NOMO-1 treated with dmso at 0.1 percent for 144 hours (cell line): ENCODE measurements around the gene CCIN.
"Not testable (repeated sequence)": the region's sequence is repeated elsewhere in the genome, so short reads cannot be mapped to it uniquely, and the experiment has no call there.

Source experiments
- DNase-seq: peaks from one replicate; lab custom pipeline; 2025; ENCODE audit not compliant: unreplicated experiment; lab: John Stamatoyannopoulos, UW

Gene CCIN

DNA sequence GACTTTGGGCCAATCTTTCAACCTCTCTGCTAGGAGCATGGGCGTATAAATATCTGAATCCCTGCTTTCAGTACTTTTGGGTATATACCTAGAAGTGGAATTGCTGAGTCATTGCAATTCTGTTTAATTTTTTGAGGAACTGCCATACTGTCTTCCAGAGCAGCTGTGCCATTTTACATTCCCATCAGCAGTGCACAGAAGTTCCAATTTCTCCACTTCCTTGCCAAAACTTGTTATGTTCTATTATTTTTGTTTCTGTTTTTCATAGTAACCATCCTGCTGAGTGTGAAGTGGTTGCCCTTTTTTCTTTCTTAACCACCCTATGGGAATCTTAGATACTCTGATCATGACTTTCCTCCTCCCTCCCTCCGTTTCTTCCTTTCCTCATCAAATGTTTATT lies 11.1 kb upstream of the CCIN start:
- DNase-seq: peak; percentile 12

DNA sequence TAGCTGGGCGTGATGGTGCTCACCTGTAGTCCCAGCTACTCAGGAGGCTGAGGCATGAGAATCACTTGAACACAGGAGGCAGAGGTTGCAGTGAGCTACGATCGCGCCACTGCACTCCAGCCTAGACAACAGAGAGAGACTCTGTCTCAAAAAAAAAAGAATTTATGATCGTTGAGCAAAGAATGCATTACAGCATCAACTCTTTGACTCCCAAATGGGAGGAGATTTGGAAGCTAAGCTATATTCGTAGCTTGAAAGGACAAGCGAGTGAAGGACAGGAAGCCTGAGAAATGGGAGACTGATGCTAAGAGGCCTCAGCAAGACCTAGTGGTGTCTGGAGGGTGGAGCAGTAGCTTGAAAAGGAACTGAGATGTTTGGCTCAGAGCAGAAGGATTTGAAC lies 10.3 kb upstream of the CCIN start:
- no peak for DNase-seq

DNA sequence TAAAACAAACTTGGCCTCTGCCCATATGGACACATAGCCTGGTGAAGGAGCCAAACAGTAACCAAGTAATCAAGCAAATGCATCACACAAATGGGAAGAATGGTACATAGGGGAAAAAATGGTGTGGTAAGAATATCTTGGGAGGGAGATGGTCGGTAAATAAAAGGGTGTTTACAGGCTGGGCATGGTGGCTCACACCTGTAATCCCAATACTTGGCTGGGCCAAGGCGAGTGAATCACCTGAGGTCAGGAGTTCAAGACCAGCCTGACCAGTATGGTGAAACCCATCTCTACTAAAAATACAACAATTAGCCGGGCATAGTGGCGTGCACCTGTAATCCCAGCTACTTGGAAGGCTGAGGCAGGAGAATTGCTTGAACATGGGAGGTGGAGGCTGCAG lies 9.7 kb upstream of the CCIN start:
- not testable (repeated sequence) for DNase-seq

DNA sequence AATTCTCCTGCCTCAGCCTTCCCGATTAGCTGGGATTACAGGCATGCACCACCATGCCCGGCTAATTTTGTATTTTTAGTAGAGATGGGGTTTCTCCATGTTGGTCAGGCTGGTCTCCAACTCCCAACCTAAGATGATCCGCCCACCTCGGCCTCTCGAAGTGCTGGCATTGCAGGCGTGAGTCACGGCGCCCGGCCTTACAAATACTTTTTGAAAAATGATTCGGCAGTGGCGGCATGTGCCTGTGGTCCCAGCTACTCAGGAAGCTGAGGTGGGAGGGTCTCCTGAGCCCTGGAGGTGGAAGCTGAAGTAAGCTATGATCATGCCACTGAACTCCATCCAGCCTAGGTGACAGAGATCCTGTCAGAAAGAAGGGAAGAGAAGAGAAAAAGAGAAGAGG lies 9.1 kb upstream of the CCIN start:
- DNase-seq: not testable (repeated sequence)

DNA sequence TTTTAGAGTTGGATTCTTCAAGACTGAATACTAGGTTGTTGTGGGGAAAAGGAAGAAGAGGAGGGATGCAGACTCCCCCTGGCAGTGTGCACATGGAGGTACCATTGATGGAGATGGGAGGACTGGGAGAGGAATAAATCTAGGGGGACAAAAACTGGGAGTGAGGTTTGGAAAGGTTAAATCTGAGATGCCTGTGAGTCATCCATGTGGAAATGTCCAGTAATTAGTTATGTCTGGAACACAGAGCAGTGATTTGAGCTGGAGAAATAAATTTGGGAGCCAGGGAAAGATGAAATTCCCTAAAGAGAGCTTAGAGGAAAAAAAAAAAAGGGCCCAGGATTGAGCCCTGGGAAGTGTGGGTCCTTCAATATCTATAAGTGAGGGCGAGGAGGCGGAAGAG lies 8.0 kb upstream of the CCIN start:
- DNase-seq: no peak

DNA sequence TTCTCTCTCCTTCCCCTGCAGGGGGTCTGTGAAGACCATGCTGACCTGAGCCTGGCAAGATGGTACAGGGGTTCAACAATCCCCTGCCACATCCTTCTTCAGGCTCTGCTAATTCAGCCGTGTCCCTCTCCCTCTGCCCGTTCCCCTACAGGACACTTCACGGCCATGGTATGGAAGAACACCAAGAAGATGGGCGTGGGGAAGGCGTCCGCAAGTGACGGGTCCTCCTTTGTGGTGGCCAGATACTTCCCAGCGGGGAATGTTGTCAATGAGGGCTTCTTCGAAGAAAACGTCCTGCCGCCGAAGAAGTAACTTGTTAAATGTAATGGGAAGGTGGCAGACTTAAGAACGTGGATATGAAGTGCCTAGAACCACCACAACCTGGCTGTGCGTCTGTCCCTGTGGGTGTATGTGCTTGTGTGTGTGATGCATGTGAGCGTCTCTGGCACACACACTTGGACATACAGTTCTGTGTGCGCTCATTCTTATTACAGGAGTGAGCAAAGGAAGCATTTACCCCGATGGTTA lies 6.9 kb upstream of the CCIN start:
- DNase-seq: no peak

DNA sequence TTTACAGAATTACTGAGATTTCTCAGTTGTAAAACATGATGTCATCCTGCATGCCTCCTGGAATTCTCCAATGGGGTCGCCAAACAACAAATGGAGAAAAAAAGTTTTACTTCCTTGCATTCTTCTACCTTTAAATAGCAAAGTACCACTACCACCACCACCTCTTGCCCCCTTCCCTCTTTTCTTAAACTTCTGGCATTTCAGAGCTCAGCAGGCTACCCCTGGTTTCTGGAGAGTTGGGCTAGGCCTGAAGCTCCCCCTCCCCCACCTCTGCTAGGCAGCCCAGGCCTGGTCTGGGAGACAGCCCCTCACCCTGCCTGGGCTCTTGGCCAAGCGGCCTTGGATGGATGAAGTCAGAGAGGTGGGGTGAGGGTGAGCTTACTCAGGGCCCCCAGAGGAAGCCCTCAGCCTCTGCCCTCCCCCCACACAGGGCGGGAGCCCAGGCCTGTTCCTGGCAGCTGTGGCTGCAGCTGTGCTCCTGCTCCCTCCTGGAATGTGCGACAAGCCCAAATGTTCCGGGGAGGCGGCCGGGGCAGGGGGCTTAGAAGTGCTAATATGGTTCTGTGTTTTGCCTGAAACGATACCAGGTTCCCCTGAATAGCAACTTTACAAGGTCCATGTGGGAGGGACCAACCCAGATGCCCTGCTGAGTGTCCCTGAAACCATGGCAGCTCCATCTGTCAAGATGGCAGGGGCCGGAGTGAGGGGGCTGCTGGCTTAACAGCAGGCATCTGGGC lies 6.0 kb upstream of the CCIN start:
- DNase-seq: no peak

DNA sequence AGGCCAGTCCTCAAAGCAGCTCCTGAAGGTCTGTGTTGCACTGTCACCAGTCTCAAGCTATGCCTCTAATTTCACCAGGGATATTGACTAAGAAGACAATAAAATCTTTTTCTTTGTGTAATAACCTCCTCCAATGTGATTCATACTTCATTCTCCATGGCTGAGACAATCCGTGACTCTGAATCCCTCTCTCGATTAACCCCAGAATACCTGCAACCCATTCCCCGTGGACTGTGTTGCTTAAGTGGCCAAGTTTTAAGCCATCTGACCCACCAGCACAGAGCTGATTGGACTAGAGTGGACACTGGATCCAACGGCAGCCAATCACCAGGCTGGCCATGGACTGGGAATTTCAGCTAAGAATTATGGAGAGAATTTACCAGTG lies 5.4 kb upstream of the CCIN start:
- no peak for DNase-seq

DNA sequence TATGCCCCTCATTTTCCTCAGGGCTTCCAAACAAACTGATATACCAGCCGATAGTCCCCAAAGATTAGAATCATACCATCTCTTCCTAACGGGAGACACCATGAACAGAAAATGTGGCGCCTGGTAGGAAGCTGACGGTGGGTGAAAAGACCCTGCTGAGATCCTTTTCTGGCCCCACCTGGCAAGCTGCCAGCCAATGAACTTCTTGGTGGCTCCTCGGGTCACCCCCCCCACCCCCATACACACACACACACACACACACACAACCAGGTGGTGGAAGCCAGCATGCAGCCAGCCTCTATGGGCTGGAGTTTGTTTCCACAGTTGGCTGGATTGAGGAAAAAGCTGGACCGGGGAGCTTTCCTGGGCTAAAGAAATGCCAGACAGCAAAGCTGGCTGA lies 4.8 kb upstream of the CCIN start:
- DNase-seq: no peak

DNA sequence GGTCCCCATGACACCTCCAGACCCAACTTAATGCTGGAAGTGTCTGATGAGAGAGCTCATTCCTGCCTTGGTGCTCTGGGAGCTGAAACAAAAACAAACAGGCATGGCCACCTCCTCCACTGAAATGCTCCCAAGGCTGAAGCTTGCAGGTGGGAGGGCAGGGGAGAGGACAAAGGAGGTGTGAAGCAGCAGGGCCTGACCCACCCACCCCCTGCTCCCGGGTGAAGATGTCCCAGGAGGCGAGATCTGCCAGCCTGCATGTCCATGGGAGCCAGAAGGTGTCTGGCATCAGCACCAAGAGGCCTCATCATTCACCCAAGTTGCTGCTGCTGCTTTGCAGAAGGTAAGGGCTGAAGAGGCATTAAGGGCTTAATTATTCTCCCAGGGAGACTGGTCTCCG lies 4.2 kb upstream of the CCIN start:
- no peak for DNase-seq

DNA sequence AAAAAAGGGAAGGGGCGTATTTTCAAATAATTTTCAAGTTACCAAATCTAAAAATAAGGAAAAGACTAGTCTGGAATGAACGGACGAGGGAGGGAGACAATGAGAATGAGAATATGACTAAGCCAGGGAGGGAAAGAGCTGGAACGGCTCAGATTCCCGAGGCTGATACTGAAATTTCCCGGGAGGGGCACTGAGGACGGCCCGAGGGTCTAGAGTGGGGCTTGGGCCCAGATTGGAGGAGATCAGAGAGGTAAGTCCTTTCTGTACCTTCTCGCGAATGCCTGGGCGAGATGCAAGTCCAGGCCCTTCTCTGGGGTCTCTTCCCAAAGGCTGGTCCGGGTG lies 3.4 kb upstream of the CCIN start:
- no peak for DNase-seq

DNA sequence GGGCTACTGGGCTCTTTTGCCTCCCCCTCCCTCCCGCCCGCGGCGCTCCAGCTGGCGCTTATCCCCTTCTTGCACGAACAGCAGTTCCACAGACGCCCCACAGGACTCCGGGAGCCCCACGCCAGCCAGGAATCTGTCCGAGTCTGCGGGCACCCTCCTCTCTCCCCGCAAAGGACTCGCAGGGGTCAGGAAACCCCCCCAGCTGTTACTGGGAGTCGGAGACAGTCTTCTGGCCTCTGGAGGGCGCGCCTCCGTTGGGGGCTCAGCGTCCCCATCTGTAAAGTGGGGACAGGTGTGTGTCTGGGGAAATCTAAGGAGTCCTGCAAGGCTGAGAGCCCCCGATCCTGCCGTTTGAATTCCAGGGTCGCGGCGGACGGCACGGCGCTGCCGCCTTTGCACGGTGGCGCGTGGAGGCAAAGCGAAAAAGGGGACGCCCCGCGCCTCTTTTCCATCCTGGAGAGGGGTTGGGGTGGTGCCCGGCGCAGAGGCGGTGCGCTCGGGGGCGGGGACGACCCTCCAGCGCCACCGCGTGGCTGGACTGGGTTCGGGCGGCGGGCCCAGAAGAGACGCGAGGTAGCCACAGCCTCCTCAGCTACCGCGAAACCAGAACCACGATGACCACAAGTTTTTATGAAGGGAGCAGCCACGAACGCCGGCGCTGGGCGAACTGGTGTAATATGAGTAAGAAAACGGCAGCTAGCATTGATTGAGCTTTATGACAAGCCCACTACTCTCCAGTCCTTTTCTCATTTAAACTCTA lies 2.8 kb upstream of the CCIN start:
- peak; percentile 92 for DNase-seq

DNA sequence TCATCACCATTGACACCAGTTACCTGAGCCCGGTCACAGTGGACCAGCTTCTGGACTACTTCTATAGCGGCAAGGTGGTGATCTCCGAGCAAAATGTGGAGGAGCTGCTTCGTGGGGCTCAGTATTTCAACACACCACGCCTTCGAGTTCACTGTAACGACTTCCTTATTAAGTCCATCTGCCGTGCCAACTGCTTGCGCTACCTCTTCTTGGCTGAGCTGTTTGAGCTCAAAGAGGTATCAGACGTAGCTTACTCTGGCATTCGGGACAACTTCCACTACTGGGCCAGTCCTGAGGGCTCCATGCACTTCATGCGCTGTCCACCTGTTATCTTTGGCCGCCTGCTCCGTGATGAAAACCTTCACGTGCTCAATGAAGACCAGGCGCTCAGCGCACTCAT lies 520 bp downstream of the CCIN start:
- DNase-seq: peak; percentile 79

DNA sequence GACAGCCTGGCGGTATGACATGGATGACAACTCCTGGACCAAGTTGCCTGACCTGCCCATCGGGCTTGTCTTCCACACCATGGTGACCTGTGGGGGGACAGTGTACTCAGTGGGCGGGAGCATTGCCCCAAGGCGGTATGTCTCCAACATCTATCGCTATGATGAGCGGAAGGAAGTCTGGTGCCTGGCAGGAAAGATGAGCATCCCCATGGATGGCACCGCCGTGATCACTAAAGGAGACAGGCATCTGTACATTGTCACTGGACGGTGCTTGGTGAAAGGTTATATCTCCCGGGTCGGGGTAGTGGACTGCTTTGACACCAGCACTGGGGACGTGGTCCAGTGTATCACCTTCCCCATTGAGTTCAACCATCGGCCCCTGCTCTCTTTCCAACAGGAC lies 1.3 kb downstream of the CCIN start:
- DNase-seq: no peak

DNA sequence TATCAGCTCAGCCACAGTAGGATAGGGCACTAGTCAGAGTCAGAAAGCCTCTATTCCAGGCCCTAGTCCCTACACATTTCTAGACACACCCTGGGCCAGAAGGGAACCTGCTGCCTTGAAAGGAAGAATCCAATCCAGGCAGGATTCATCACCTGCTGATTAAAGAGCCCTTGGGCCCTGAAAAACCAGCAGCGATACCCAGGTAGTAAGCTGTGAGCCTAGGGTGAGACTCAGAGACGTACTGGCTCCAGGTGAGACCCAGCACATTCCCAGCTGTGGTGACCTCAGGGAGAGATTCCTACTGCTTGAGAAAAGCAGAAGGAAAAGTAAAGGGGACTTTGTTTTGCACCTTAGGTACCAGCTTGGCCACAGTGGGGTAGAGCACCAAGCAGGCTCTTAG lies 4.7 kb downstream of the CCIN start:
- no peak for DNase-seq

DNA sequence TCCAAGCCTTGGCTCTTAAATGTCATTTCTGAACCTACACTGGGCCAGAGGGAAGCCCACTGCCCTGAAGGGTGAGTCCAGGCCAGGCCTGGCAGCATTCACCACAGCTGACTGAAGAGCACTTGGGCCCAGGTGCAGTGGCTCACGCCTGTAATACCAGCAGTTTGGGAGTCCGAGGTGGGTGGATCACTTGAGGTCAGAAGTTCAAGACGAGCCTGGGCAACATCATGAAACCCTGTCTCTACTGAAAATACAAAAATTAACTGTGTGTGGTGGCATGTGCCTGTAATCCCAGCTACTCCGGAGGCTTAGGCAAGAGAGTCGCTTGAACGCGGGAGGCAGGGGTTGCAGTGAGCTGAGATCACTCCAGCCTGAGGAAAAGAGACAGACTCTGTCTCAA lies 5.1 kb downstream of the CCIN start:
- no peak for DNase-seq

DNA sequence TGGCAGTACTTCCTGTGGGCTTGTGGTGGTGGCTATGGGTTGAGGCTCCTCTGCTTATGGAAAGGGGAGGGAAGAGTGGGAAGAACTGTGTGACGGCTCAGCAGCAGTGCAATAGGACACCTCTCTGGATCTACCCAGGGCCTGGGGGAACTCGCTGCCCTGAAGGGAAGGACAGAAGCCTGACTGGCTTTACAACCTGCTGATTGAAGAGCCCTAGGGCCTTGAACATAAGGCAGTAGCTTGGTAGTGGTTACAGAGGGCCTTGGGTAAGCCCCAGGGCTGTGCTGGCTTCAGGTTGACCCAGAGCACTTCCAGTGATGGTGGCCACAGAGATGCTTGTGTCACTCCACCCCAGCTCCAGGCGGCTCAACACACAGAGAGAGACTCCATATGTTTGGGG lies 5.5 kb downstream of the CCIN start:
- DNase-seq: no peak

DNA sequence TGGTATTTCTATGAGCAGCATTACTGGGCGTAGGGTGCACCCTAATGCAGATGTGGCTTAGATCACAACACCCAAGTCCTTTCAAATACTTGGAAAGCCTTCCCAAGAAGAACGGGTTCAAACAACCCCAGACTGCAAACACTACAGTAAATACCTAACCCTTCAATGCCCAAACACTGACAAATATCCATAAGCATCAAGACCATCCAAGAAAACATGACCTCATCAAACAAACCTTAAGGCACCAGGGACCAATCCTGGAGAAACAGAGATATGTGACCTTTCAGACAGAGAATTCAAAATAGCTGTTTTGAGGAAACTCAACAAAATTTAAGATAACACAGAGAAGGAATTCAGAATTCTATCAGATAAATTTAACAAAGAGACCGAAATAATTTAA lies 6.0 kb downstream of the CCIN start:
- DNase-seq: not testable (repeated sequence)

DNA sequence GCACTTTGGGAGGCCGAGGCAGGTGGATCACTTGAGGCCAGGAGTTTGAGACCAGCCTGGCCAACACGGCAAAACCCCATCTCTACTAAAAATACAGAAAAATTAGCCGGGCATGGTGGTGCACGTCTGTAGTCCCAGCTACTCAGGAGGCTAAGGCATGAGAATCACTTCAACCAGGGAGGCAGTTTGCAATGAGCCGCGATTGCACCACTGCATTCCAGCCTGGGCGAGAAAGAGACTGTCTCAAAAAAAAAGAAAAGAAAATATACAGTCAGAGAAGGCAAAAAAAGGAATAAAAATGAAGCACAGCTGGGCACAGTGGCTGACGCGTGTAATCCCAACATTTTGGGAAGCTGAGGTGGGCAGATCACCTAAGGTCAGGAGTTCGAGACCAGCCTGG lies 7.3 kb downstream of the CCIN start:
- not testable (repeated sequence) for DNase-seq

DNA sequence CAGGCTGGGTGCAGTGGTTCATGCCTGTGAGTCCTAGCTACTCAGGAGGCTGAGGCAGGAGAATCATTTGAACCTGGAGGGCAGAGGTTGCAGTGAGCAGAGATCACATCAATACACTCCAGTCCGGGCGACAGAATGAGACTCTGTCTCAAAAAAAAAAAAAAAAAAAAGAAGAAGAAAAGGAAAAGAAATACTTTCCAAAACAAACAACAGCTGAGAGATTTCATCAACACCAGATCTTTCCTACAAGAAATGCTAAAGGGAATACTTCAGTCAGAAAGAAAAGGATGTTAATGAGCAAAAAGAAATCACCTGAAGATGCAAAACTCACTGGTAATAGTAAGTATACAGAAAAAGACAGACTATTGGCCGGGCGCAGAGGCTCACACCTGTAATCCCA lies 8.4 kb downstream of the CCIN start:
- no peak for DNase-seq

DNA sequence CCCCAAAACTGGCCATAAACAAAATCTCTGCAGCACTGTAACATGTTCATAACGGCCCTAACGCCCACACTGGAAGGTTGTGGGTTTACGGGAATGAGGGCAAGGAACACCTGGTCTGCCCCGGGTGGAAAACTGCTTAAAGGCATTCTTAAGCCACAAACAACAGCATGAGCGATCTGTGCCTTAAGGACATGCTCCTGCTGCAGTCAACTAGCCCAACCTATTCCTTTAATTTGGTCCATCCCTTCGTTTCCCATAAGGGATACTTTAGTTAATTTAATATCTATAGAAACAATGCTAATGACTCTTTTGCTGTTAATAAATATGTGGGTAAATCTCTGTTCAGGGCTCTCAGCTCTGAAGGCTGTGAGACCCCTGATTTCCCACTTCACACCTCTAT lies 11.1 kb downstream of the CCIN start:
- DNase-seq: not testable (repeated sequence)

DNA sequence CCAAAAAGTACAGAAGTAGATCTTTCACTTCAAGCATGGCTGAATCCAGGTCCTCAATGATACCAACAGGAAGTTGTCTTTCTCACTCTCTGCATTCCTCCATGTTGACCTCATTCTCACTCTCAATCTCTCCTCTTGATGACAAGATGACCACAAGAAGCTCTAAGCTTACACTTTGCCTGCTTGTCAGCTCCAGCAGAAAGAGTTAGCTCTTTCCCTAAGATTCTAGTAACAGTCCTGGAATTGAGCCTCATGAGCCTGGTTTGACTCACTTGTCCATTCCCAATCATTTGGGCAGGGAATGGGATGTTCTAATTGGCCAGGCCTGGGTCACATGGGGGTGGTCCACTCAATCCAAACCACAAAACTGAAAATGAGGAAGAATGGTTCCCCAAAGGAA lies 18.2 kb downstream of the CCIN start:
- no peak for DNase-seq

DNA sequence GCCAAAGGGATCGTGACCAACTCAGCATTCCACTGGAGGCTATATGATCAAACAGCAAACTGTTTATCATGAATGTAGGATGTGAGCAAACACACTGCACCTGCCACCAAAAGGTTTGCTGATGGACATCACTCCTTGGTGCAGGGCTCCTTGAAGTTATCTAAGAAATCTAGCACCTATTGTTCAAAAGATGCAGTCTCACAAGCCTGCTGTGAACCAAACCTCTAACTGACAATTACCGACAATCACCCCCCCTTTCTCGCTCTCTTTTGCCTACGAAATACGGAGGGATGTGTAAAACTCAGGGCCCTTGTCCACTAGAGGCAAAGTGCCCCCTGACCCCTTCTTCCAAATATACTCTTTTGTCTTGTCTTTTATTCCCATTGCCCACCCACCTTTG lies 19.0 kb downstream of the CCIN start:
- DNase-seq: no peak
